Tibial nerve (tissue), 4 donors: ENCODE measurements around the gene NUP85. TPM values are rescaled to one million over a fixed set of nuclear protein-coding genes. Genes with fewer than 3 reads are reported as not detected.

ENCODE experiments used
- DNase-seq, 2 donors: peaks; one replicate each; pipeline ENCODE4 v3.0.0-alpha.2; 2019; ENCODE audit warnings: low spot score in 2 of 2
- H3K27ac ChIP-seq, 4 donors: fragments of 200-600 bp; sonication (generic) in 3 of 4; one replicate each; pipeline ENCODE4 v1.5.1; 2017 to 2019; ENCODE audit warnings: mild to moderate bottlenecking in 1 of 4
- H3K27me3 ChIP-seq, 2 donors: fragments of 200-600 bp; sonication (generic) in 1 of 2; one replicate each; pipeline versions ENCODE4 v1.5.1 to v1.6.0; 2017 to 2019
- H3K36me3 ChIP-seq, 3 donors: fragments of 200-600 bp; sonication (generic); one replicate each; pipeline ENCODE4 v1.5.1; 2018 to 2019
- H3K4me1 ChIP-seq, 4 donors: fragments of 200-600 bp; sonication (generic) in 3 of 4; one replicate each; pipeline ENCODE4 v1.5.1; 2017 to 2019
- H3K4me3 ChIP-seq, 4 donors: fragments of 200-600 bp; sonication (generic) in 3 of 4; one replicate each; pipeline ENCODE4 v1.5.1; 2017 to 2019; ENCODE audit warnings: mild to moderate bottlenecking in 1 of 4, moderate library complexity in 1 of 4
- H3K9me3 ChIP-seq, 4 donors: fragments of 200-600 bp; sonication (generic) in 3 of 4; one replicate each; pipeline ENCODE4 v1.5.1; 2017 to 2019
- EP300 ChIP-seq, 2 donors: sonication (generic); formaldehyde crosslinking; IDR thresholded peaks; one replicate each; pipeline ENCODE4 v1.6.1; 2017; ENCODE audit warnings: antibody characterized with exemption in 2 of 2, mild to moderate bottlenecking in 1 of 2
- POLR2A ChIP-seq, 2 donors: fragments of 450-650 bp; IDR thresholded peaks; one replicate each; pipeline ENCODE4 v1.6.1; 2017; ENCODE audit warnings: antibody characterized with exemption in 2 of 2, mild to moderate bottlenecking in 2 of 2, moderate library complexity in 2 of 2
- WGBS, 2 donors: methylation state at CpG; one replicate each; pipeline ENCODE4 v1.1.5; 2018; 5-methylcytosine and 5-hydroxymethylcytosine counted together
- total RNA-seq, 4 donors: library from RNA; depleted of rRNA; stranded (reverse); fragments of >200 nt; gene quantifications; one replicate each; pipeline ENCODE4 v1.1.0, GENCODE V29; 2016
- TF ChIP-seq, protein P1 (sequence below), 5 experiments: fragments of 200-600 bp in 3 of 5; fragments of 450-650 bp in 2 of 5; sonication (generic) in 3 of 5; IDR thresholded peaks; one replicate each; pipeline ENCODE4 v1.5.1; 2016 to 2019; ENCODE audit warnings: antibody characterized with exemption in 5 of 5, mild to moderate bottlenecking in 3 of 5, moderate library complexity in 2 of 5

Gene NUP85
- total RNA-seq, 4 donors from 2014 or later, result 38.1 to 68.6 (median 53.2) TPM

DNA sequence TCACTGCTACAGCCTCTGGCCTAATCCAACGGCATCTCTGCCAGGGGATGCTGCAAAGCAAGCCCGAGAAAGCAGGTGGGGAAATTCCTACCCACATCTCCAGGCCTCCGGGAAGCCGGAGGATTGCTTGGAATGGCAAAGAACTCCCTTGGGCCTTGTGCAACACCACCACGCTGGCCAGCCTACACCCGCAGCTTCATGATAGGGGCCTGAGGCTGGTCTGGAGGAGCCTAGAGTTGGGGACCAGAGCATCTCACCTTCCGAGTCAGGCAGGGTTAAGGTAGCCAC, 35.6 kb downstream of the NUP85 start:
- Histone ChIP-seq H3K9me3 (no peaks in the 10 kb centered on the region), H3K4me3 (no peak overlapping the region), H3K27me3 (no peaks in the 10 kb centered on the region), H3K27ac (peak overlapping the region in 3 of 4 donors; percentile 20 to 70 (median 69)), H3K36me3 (peaks cover 9 to 100% (median 41%) of the 10 kb centered on the region in 3 donors), H3K4me1 (peaks cover 0 to 44% (median 8%) of the 10 kb centered on the region in 4 donors)
- 73 to 79% methylated on average over 5 to 6 of the region's 7 CpGs for WGBS, 2 donors
- peak; percentile 38 to 45 for DNase-seq
- TF ChIP-seq POLR2A (IDR thresholded peaks at IDR 0.05), result no peak
- peak in 1 of 2 donors; percentile 47 for TF ChIP-seq EP300 (IDR thresholded peaks at IDR 0.05)

DNA sequence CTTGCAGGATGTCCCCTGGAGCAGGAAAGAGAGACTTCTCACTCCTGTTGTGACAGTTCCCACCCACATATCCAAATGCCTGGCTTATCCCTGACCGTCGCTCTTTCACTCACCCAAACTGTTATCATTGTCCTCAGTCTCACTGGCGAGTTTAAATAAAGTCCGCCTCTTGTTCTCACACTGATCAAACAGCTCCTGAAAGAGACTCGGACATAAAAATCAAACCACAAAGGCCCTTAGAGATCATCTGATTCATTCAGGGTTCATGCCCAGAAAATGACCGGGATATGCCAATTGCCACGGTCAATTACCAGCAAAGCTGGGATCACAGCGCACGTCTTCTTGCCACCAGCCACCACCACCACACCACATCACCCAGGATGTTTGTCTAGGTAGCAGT, 36.0 kb downstream of the NUP85 start:
- no peak for DNase-seq
- WGBS, 2 donors, result 78 to 85% methylated on average over 9 of the region's 9 CpGs
- Histone ChIP-seq H3K4me1 (peaks cover 0 to 44% (median 8%) of the 10 kb centered on the region in 4 donors), H3K9me3 (no peaks in the 10 kb centered on the region), H3K27me3 (no peaks in the 10 kb centered on the region), H3K4me3 (no peak overlapping the region), H3K27ac (peak overlapping the region in 3 of 4 donors; percentile 69 to 75 (median 70)), H3K36me3 (peaks cover 9 to 100% (median 44%) of the 10 kb centered on the region in 3 donors)
- TF ChIP-seq, protein P1, sequence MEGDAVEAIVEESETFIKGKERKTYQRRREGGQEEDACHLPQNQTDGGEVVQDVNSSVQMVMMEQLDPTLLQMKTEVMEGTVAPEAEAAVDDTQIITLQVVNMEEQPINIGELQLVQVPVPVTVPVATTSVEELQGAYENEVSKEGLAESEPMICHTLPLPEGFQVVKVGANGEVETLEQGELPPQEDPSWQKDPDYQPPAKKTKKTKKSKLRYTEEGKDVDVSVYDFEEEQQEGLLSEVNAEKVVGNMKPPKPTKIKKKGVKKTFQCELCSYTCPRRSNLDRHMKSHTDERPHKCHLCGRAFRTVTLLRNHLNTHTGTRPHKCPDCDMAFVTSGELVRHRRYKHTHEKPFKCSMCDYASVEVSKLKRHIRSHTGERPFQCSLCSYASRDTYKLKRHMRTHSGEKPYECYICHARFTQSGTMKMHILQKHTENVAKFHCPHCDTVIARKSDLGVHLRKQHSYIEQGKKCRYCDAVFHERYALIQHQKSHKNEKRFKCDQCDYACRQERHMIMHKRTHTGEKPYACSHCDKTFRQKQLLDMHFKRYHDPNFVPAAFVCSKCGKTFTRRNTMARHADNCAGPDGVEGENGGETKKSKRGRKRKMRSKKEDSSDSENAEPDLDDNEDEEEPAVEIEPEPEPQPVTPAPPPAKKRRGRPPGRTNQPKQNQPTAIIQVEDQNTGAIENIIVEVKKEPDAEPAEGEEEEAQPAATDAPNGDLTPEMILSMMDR (IDR thresholded peaks at IDR 0.05), result no peak
- TF ChIP-seq POLR2A (IDR thresholded peaks at IDR 0.05) (no peak), EP300 (IDR thresholded peaks at IDR 0.05) (no peak)

DNA sequence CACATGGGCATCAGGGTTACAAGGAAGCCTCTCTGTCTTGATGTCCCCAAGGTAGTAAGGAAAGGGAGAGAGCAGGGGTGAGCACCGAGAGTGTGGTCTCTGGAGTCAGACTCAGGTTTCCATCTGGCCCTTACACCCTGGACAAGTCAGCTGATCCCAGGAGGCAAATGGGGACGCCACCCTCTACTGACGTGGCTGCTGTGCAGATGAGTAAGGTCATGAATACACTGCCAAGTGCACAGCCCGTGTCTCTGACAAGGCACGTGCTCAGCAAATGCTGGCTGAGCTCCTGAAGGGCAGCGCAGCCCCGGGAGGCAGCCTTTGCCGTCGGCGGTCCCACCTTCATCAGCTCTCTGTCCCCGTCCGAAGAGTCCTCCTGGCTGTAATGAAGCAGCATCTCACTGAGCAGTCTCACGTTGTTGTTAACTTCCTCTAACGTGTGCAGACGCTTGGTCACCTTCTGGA, 36.5 kb downstream of the NUP85 start:
- peaks cover 0 to 44% (median 8%) of the 10 kb centered on the region in 4 donors for H3K4me1 ChIP-seq
- no peaks in the 10 kb centered on the region for H3K27me3 ChIP-seq
- peak in 1 of 2 donors; percentile 23 for TF ChIP-seq EP300 (IDR thresholded peaks at IDR 0.05)
- TF ChIP-seq, protein P1 (IDR thresholded peaks at IDR 0.05), result no peak
- no peak for TF ChIP-seq POLR2A (IDR thresholded peaks at IDR 0.05)
- peak in 1 of 2 donors; percentile 29 for DNase-seq
- peaks cover 9 to 96% (median 41%) of the 10 kb centered on the region in 3 donors for H3K36me3 ChIP-seq
- peak overlapping the region in 3 of 4 donors; percentile 36 to 75 (median 69) for H3K27ac ChIP-seq
- 79% methylated on average over 12 to 15 of the region's 15 CpGs for WGBS, 2 donors
- H3K9me3 ChIP-seq, result no peaks in the 10 kb centered on the region
- no peak overlapping the region for H3K4me3 ChIP-seq

DNA sequence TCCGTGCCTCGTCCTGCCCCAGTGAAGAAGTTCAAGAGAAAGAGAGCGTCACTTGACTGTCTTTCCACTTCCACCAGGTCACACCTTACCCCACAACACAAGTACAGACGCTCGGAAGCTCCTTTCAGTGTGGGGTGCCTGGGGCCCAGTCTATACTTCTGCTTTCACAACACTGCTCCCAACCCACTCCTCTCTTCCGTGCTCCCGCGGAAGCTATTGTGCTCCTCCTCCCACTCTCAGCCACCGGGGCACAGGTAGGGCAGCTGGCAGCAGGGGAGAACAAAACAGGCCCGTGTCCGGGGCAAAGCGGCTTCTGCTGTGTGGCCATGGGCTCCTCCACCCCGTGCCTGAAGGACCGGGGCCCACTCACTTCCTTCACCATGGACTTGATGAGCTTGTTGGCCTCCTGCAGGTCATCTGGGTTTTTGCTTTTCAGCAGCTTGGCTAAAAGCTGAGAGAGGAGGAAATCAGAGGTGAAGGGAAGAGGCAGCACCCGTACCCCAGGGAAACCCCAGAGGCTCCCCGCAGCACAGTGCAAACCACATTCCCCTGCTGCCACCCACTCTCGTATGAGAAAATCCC, 37.1 kb downstream of the NUP85 start:
- DNase-seq, result no peak
- Histone ChIP-seq H3K27ac (peak overlapping the region in 3 of 4 donors; percentile 36 to 75 (median 45)), H3K9me3 (no peaks in the 10 kb centered on the region), H3K36me3 (peaks cover 9 to 91% (median 35%) of the 10 kb centered on the region in 3 donors), H3K27me3 (no peaks in the 10 kb centered on the region), H3K4me3 (no peak overlapping the region), H3K4me1 (peaks cover 0 to 44% (median 8%) of the 10 kb centered on the region in 4 donors)
- WGBS, 2 donors, result 81 to 84% methylated on average over 17 of the region's 17 CpGs
- TF ChIP-seq POLR2A (IDR thresholded peaks at IDR 0.05), result no peak
- TF ChIP-seq, protein P1 (IDR thresholded peaks at IDR 0.05), result no peak
- no peak for TF ChIP-seq EP300 (IDR thresholded peaks at IDR 0.05)

DNA sequence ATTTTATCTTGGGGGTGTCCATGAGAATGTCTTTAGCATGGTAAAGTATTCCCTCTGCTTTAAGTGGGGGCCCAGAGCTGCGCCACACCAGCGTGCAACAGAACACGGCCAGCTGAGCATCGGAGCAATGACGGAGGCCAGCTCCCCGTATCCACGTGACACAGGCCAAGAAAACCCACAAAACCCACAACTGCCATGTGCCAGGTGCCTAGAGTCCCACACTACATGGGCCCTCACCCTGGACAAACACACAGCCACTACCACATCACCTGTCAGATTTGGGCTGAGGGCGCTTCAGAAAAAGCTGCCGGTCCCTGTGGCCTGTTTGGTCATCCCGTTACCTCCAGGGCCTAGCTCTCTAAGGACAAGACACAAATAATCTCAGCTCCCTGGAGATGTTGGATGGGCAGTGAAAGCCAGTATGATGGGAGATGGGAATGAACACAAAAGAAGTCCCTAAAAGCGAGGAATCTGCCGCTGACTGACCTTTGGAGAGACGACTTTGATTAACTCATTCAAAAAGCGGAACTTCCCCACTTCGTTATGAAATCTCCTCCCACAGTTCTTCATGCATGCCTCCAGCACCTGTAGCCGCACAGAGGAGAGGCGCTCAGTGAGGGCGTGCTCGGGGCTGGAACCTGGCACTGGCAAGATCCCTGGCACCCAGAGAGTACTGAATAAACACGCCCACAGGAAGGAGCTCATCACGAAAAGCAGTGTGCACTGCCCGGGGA, 38.8 kb downstream of the NUP85 start:
- no peaks in the 10 kb centered on the region for H3K9me3 ChIP-seq
- no peak overlapping the region for H3K4me3 ChIP-seq
- no peaks in the 10 kb centered on the region for H3K27me3 ChIP-seq
- WGBS, 2 donors, result 81 to 86% methylated on average over 22 of the region's 22 CpGs
- H3K4me1 ChIP-seq, result peaks cover 0 to 41% (median 8%) of the 10 kb centered on the region in 4 donors
- no peak for DNase-seq
- peaks cover 4 to 73% (median 27%) of the 10 kb centered on the region in 3 donors for H3K36me3 ChIP-seq
- TF ChIP-seq, protein P1 (IDR thresholded peaks at IDR 0.05), result no peak
- peak overlapping the region in 1 of 4 donors; percentile 53 for H3K27ac ChIP-seq
